OCI-LY3 (cell line): ENCODE measurements around the gene ATOSB.

Experiments
- H2AFZ ChIP-seq: fragments of 200-600, 300-600 bp; shearing (Covaris generic); 2 replicates; pipeline ENCODE4 v1.6.0; 2014; ENCODE audit warnings: antibody characterized with exemption, low read depth, low read length
- H3K27ac ChIP-seq: fragments of 200-600, 300-600 bp; sonication (generic); 2 replicates; pipeline ENCODE4 v1.5.1; 2014; ENCODE audit warnings: mild to moderate bottlenecking, low read length, moderate library complexity, mixed read lengths
- H3K27me3 ChIP-seq: fragments of 200-600, 300-600 bp; sonication (generic); 2 replicates; pipeline ENCODE4 v1.6.1; 2014; ENCODE audit warnings: low read depth, low read length, mixed read lengths
- H3K36me3 ChIP-seq: fragments of 200-600, 300-600 bp; sonication (generic); replicated peaks from 2 replicates; pipeline ENCODE3; 2014; ENCODE audit warnings: low read depth, low read length, mixed read lengths
- H3K4me1 ChIP-seq: fragments of 300-600, 200-600 bp; sonication (generic); 2 replicates; pipeline ENCODE4 v1.6.1; 2014; ENCODE audit warnings: low read length, mixed read lengths
- H3K4me2 ChIP-seq: fragments of 200-600, 300-600 bp; sonication (generic); 2 replicates; pipeline ENCODE4 v1.6.1; 2014; ENCODE audit warnings: low read length, mixed read lengths
- H3K4me3 ChIP-seq: fragments of 300-600, 200-600 bp; sonication (generic); 2 replicates; pipeline ENCODE4 v1.5.1; 2014; ENCODE audit warnings: antibody characterized with exemption, mild to moderate bottlenecking, low read length, moderate library complexity
- H3K79me2 ChIP-seq: fragments of 300-600, 200-600 bp; shearing (Covaris generic); 2 replicates; pipeline ENCODE4 v1.6.1; 2014; ENCODE audit warnings: mild to moderate bottlenecking, low read length, mixed read lengths
- H3K9ac ChIP-seq: fragments of 300-600, 200-600 bp; shearing (Covaris generic); 2 replicates; pipeline ENCODE4 v1.6.0; 2014; ENCODE audit warnings: mild to moderate bottlenecking, low read length, moderate library complexity
- H3K9me3 ChIP-seq: fragments of 200-600, 300-600 bp; shearing (Covaris generic); 2 replicates; pipeline ENCODE4 v1.6.1; 2014; ENCODE audit warnings: low read length, mixed read lengths; ENCODE audit not compliant: insufficient read depth
- H4K20me1 ChIP-seq: fragments of 200-600, 300-600 bp; sonication (generic); 2 replicates; pipeline ENCODE4 v1.6.1; 2016; ENCODE audit warnings: low read length, mixed read lengths; ENCODE audit not compliant: insufficient read depth
- EZH2phosphoT487 ChIP-seq: fragments of 200-600 bp; shearing (Covaris generic); IDR thresholded peaks from 2 replicates; pipeline ENCODE4 v1.6.1; 2018; ENCODE audit warnings: antibody characterized with exemption, mixed run types, low read depth
- TF ChIP-seq, protein P1 (sequence below): fragments of 200-600, 300-600 bp; sonication (generic); IDR thresholded peaks from 2 replicates; pipeline ENCODE4 v1.5.1; 2014; ENCODE audit warnings: antibody characterized with exemption, low read length, low read depth

ATOSB gene

DNA sequence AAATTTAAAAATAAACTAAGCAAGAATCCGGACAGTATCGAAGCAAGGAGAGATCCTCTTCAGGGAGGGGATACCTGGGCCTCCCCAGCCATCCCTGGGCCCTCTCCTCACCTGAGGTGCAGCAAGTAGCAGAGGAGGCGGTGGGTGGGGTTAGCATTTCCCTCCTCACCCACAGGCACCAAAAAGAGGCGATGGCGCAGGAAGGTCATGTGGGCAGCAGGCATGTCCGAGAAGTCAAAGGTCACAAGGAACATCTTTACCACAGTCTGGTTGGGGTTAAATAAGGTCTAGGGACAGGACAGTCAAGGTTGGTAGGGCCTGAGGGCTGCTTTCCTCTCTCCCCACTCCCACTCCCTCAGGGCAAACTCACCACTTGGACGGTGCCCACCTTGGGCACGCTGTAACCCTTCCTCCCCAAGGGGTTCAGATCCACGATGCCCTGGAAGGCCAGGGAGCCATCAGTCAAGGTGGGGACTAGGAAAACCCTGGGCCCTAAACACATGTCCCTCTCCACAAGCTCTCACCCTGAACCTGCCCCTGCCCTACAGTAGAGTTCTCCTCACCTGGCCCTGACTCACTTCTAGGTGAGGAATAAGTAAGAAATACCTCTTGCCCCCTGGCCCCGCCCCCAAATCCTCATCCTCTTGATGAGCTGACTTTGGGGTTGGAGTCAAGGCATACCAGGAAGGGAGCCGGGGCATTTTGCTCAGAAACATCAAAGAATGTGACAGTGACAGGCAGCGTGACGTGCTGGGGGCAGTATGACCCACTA lies 9.9 kb downstream of the ATOSB start:
- Histone ChIP-seq H2AFZ (no peak overlapping the region), H3K27ac (no peak overlapping the region), H3K9me3 (no peaks in the 10 kb centered on the region), H3K79me2 (peaks cover 19% of the 10 kb centered on the region), H3K27me3 (no peaks in the 10 kb centered on the region), H3K9ac (no peak overlapping the region), H3K4me3 (no peak overlapping the region), H3K36me3 (peaks cover 13% of the 10 kb centered on the region), H4K20me1 (0 out of 2 replicates have a peak, but pooled peaks cover 5% of the 10 kb centered on the region), H3K4me2 (no peak overlapping the region), H3K4me1 (peaks cover 18% of the 10 kb centered on the region)
- no peak for TF ChIP-seq EZH2phosphoT487
- TF ChIP-seq, protein P1, sequence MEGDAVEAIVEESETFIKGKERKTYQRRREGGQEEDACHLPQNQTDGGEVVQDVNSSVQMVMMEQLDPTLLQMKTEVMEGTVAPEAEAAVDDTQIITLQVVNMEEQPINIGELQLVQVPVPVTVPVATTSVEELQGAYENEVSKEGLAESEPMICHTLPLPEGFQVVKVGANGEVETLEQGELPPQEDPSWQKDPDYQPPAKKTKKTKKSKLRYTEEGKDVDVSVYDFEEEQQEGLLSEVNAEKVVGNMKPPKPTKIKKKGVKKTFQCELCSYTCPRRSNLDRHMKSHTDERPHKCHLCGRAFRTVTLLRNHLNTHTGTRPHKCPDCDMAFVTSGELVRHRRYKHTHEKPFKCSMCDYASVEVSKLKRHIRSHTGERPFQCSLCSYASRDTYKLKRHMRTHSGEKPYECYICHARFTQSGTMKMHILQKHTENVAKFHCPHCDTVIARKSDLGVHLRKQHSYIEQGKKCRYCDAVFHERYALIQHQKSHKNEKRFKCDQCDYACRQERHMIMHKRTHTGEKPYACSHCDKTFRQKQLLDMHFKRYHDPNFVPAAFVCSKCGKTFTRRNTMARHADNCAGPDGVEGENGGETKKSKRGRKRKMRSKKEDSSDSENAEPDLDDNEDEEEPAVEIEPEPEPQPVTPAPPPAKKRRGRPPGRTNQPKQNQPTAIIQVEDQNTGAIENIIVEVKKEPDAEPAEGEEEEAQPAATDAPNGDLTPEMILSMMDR: no peak

DNA sequence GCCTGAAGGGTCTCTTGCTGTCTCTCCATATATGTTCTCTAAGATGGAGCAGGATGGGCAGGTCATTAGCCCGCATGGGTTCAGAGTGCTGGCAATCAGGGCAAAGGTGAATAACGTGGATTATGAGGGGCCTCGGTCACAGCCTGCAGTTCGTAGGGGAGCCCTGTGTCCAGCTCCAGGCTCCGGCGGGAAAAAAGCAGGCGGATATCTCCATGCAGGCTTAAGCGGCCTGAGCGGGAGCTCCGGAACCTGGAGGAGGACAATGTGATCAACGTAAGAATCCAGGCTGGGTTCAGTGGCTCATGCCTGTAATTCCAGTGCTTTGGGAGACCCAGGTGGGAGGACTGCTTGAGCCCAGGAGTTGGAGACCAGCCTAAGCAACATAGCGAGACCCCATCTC lies 10.5 kb downstream of the ATOSB start:
- Histone ChIP-seq H3K4me2 (no peak overlapping the region), H3K27ac (no peak overlapping the region), H3K9me3 (no peaks in the 10 kb centered on the region), H2AFZ (no peak overlapping the region), H3K36me3 (peaks cover 18% of the 10 kb centered on the region), H3K4me1 (peaks cover 13% of the 10 kb centered on the region), H3K4me3 (no peak overlapping the region), H3K79me2 (peaks cover 19% of the 10 kb centered on the region), H4K20me1 (0 out of 2 replicates have a peak, but pooled peaks cover under 1% of the 10 kb centered on the region), H3K9ac (no peak overlapping the region), H3K27me3 (no peaks in the 10 kb centered on the region)
- TF ChIP-seq, protein P1: no peak
- no peak for TF ChIP-seq EZH2phosphoT487

DNA sequence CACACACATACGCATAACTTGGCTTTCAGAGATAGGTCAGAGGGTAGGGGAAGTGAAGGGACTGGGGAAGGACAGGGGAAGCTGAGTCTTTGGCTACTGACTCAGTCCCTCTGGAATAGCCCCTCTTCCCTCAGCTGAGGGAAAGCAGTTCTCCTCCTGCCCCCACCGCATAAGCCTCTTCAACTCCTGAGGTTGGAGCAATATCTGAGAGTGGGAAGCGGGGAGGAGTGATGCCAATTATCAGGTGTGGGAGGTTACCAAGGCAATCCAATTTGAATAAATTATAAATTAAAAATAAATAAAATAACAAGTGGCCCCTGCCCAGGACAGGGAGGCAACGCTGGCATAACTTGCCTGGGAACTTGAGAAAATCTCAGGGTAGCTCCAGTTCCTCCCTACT lies 11.1 kb downstream of the ATOSB start:
- Histone ChIP-seq H3K4me1 (peaks cover 13% of the 10 kb centered on the region), H3K9me3 (no peaks in the 10 kb centered on the region), H3K27me3 (no peaks in the 10 kb centered on the region), H3K4me2 (no peak overlapping the region), H3K79me2 (peaks cover 19% of the 10 kb centered on the region), H4K20me1 (no peaks in the 10 kb centered on the region), H2AFZ (no peak overlapping the region), H3K36me3 (peaks cover 22% of the 10 kb centered on the region), H3K9ac (no peak overlapping the region), H3K27ac (no peak overlapping the region), H3K4me3 (no peak overlapping the region)
- TF ChIP-seq EZH2phosphoT487: no peak
- TF ChIP-seq, protein P1: no peak

DNA sequence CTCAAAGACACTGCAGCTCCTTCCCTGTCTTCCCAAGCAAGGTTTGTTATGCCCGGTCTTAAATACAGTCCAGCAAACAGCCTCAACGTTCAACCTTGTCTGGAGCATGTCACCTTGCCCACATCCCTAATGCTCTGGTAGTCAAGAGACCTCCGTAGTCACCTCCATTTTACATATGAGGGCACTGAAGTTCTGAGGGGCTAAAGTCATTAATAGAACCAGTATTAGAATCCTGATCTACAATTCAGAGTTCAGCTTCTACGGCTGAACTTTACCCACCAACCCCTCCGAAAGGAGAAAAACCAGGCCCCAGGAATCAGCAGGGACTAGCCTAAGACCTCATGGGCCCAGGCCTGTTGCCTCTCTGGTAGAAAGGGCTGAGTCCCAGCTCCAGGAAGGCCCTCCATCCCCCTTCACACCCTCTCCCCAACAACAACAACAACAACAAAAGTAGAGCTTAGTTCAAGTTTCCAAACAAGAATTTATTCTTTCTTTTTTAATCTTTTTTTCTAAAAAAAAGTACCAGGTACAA lies 11.9 kb downstream of the ATOSB start:
- Histone ChIP-seq H3K9me3 (no peaks in the 10 kb centered on the region), H3K27ac (peak overlapping the region; percentile 26; the same call in 1 of the 2 replicates), H3K9ac (peak overlapping the region; percentile 41; the same call in 1 of the 2 replicates), H4K20me1 (no peaks in the 10 kb centered on the region), H2AFZ (no peak overlapping the region), H3K36me3 (peaks cover 23% of the 10 kb centered on the region), H3K4me2 (peak overlapping the region; percentile 79), H3K4me3 (peak overlapping the region; percentile 97), H3K79me2 (peaks cover 19% of the 10 kb centered on the region), H3K27me3 (no peaks in the 10 kb centered on the region), H3K4me1 (peaks cover 13% of the 10 kb centered on the region)
- TF ChIP-seq, protein P1: no peak
- TF ChIP-seq EZH2phosphoT487: no peak
